Activated naive CD4-positive, alpha-beta T cell treated with Interleukin-2 at 50 U/mL for 16 hours (primary cell): ENCODE results near the gene DGKH.
A peak's percentile ranks its signal among the peaks of the same experiment; 100 is the strongest.
"Not testable (repeated sequence)": the region's sequence is repeated elsewhere in the genome, so short reads cannot be mapped to it uniquely, and the experiment has no call there.

ENCODE experiments used
- DNase-seq: peaks from one replicate; pipeline ENCODE4 v3.0.0-alpha.2; 2020

The DGKH gene

GRCh38 chr13:42176294-42176693 is 127.8 kb downstream of the DGKH start:
- no peak for DNase-seq

GRCh38 chr13:42177189-42177588 is 128.7 kb downstream of the DGKH start:
- DNase-seq, result no peak

- DNase-seq, result no peak
Measured at GRCh38 chr13:42181381-42181953, 133.0 kb downstream of the DGKH start.

- no peak for DNase-seq
Measured at GRCh38 chr13:42189061-42189460, 140.6 kb downstream of the DGKH start.

GRCh38 chr13:42190529-42190928 is 142.1 kb downstream of the DGKH start:
- no peak for DNase-seq

GRCh38 chr13:42211704-42212464 is 163.4 kb downstream of the DGKH start:
- no peak for DNase-seq

- DNase-seq, result no peak
Measured at GRCh38 chr13:42214446-42214845, 166.0 kb downstream of the DGKH start.

GRCh38 chr13:42215578-42216421 is 167.4 kb downstream of the DGKH start:
- DNase-seq, result peak; percentile 5

- DNase-seq, result no peak
Measured at GRCh38 chr13:42216422-42216735, 167.9 kb downstream of the DGKH start.

GRCh38 chr13:42218576-42218975 is 170.1 kb downstream of the DGKH start:
- DNase-seq, result no peak

- no peak for DNase-seq
Measured at GRCh38 chr13:42219051-42219450, 170.6 kb downstream of the DGKH start.

- no peak for DNase-seq
Measured at GRCh38 chr13:42219876-42220275, 171.4 kb downstream of the DGKH start.

- DNase-seq, result no peak
Measured at GRCh38 chr13:42221121-42221765, 172.8 kb downstream of the DGKH start.

- no peak for DNase-seq
Measured at GRCh38 chr13:42223681-42224080, 175.2 kb downstream of the DGKH start.

GRCh38 chr13:42225051-42225450 is 176.6 kb downstream of the DGKH start:
- DNase-seq, result no peak

- DNase-seq, result not testable (repeated sequence)
Measured at GRCh38 chr13:42226759-42227158, 178.3 kb downstream of the DGKH start.

- no peak for DNase-seq
Measured at GRCh38 chr13:42228527-42228926, 180.1 kb downstream of the DGKH start.

- DNase-seq, result no peak
Measured at GRCh38 chr13:42229287-42229686, 180.8 kb downstream of the DGKH start.

- no peak for DNase-seq
Measured at GRCh38 chr13:42232671-42233070, 184.2 kb downstream of the DGKH start.

- DNase-seq, result no peak
Measured at GRCh38 chr13:42233726-42234125, 185.3 kb downstream of the DGKH start.

- DNase-seq, result no peak
Measured at GRCh38 chr13:42239161-42239560, 190.7 kb downstream of the DGKH start.

- no peak for DNase-seq
Measured at GRCh38 chr13:42239644-42240043, 191.2 kb downstream of the DGKH start.

- no peak for DNase-seq
Measured at GRCh38 chr13:42246541-42246940, 198.1 kb downstream of the DGKH start.

GRCh38 chr13:42247883-42248282 is 199.4 kb downstream of the DGKH start:
- DNase-seq, result no peak
